SK-N-SH treated with all-trans-retinoic acid at 6 μM for 48 hours (cell line): ENCODE data around the gene C11orf21.

Source experiments
- ATAC-seq: fragments of 200-7000 bp; cut with Tn5 transposase; 3 replicates; pipeline ENCODE4 v1.9.1; 2020; ENCODE audit warnings: mild to moderate bottlenecking, moderate library complexity
- BACH2 ChIP-seq: fragments of 250-450 bp; sonication (Bioruptor Pico); IDR thresholded peaks from 2 replicates; pipeline ENCODE4 v1.9.0; 2021; ENCODE audit warnings: mild to moderate bottlenecking, borderline replicate concordance
- CSDC2 ChIP-seq: fragments of 250-450 bp; sonication (Bioruptor Pico); IDR thresholded peaks from 2 replicates; pipeline ENCODE4 v1.5.0; 2020; ENCODE audit warnings: mild to moderate bottlenecking, moderate library complexity
- GLIS3 ChIP-seq: fragments of 250-450 bp; sonication (Bioruptor Pico); IDR thresholded peaks from 2 replicates; pipeline ENCODE4 v1.5.0; 2020; ENCODE audit warnings: mild to moderate bottlenecking, moderate library complexity
- OSR1 ChIP-seq: fragments of 250-450 bp; sonication (Bioruptor Pico); IDR thresholded peaks from 2 replicates; pipeline ENCODE4 v1.8.0; 2022; ENCODE audit warnings: moderate library complexity, mild to moderate bottlenecking, inconsistent platforms
- PPARA ChIP-seq: fragments of 250-450 bp; sonication (Bioruptor Pico); IDR thresholded peaks from 2 replicates; pipeline ENCODE4 v1.5.0; 2020; ENCODE audit warnings: mild to moderate bottlenecking, borderline replicate concordance
- RARB ChIP-seq: fragments of 250-450 bp; sonication (Bioruptor Pico); IDR thresholded peaks from 2 replicates; pipeline ENCODE4 v1.8.0; 2021; ENCODE audit warnings: mild to moderate bottlenecking, moderate library complexity
- SNAI2 ChIP-seq: fragments of 250-450 bp; sonication (Bioruptor Pico); IDR thresholded peaks from 2 replicates; pipeline ENCODE4 v1.5.0; 2020; ENCODE audit warnings: mild to moderate bottlenecking, moderate library complexity
- TCF4 ChIP-seq: fragments of 250-450 bp; sonication (Bioruptor Pico); IDR thresholded peaks from 2 replicates; pipeline ENCODE4 v1.8.0; 2021; ENCODE audit warnings: mild to moderate bottlenecking, moderate library complexity, borderline replicate concordance
- TOX ChIP-seq: fragments of 250-450 bp; sonication (Bioruptor Pico); IDR thresholded peaks from 2 replicates; pipeline ENCODE4 v1.8.0; 2021; ENCODE audit warnings: mild to moderate bottlenecking, moderate library complexity, borderline replicate concordance
- ZC3H10 ChIP-seq: fragments of 250-450 bp; sonication (Bioruptor Pico); IDR thresholded peaks from 2 replicates; pipeline ENCODE4 v1.5.1; 2021; ENCODE audit warnings: mild to moderate bottlenecking, moderate library complexity
- ZFP3 ChIP-seq: fragments of 250-450 bp; sonication (Bioruptor Pico); IDR thresholded peaks from 2 replicates; pipeline ENCODE4 v1.5.0; 2020; ENCODE audit warnings: mild to moderate bottlenecking, moderate library complexity
- ZFP30 ChIP-seq: fragments of 450-650 bp; formaldehyde crosslinking; IDR thresholded peaks from 2 replicates; pipeline ENCODE4 v1.5.0; 2022; ENCODE audit warnings: mild to moderate bottlenecking, moderate library complexity
- ZNF565 ChIP-seq: fragments of 450-650 bp; formaldehyde crosslinking; conservative IDR thresholded peaks from 2 replicates; pipeline ENCODE4 v1.5.0; 2020; ENCODE audit warnings: low read depth, mild to moderate bottlenecking, moderate library complexity
- ZNF70 ChIP-seq: fragments of 450-650 bp; formaldehyde crosslinking; IDR thresholded peaks from 2 replicates; pipeline ENCODE4 v1.5.0; 2020; ENCODE audit warnings: mild to moderate bottlenecking, moderate library complexity
- TF ChIP-seq, protein P1 (sequence below): fragments of 250-450 bp; sonication (Bioruptor Pico); IDR thresholded peaks from 2 replicates; pipeline ENCODE4 v1.5.1; 2021; ENCODE audit warnings: mild to moderate bottlenecking, moderate library complexity
- TF ChIP-seq, protein P2 (sequence below): fragments of 250-450 bp; sonication (Bioruptor Pico); IDR thresholded peaks from 2 replicates; pipeline ENCODE4 v1.5.0; 2020; ENCODE audit warnings: mild to moderate bottlenecking, moderate library complexity
- TF ChIP-seq, protein P3 (sequence below): fragments of 250-450 bp; sonication (Bioruptor Pico); IDR thresholded peaks from 2 replicates; pipeline ENCODE4 v1.8.0; 2020; ENCODE audit warnings: mild to moderate bottlenecking, moderate library complexity, borderline replicate concordance
- TF ChIP-seq, protein P4 (sequence below): fragments of 250-450 bp; sonication (Bioruptor Pico); IDR thresholded peaks from 2 replicates; pipeline ENCODE4 v1.8.0; 2021; ENCODE audit warnings: low read depth, mild to moderate bottlenecking, moderate library complexity, borderline replicate concordance

Gene C11orf21

DNA sequence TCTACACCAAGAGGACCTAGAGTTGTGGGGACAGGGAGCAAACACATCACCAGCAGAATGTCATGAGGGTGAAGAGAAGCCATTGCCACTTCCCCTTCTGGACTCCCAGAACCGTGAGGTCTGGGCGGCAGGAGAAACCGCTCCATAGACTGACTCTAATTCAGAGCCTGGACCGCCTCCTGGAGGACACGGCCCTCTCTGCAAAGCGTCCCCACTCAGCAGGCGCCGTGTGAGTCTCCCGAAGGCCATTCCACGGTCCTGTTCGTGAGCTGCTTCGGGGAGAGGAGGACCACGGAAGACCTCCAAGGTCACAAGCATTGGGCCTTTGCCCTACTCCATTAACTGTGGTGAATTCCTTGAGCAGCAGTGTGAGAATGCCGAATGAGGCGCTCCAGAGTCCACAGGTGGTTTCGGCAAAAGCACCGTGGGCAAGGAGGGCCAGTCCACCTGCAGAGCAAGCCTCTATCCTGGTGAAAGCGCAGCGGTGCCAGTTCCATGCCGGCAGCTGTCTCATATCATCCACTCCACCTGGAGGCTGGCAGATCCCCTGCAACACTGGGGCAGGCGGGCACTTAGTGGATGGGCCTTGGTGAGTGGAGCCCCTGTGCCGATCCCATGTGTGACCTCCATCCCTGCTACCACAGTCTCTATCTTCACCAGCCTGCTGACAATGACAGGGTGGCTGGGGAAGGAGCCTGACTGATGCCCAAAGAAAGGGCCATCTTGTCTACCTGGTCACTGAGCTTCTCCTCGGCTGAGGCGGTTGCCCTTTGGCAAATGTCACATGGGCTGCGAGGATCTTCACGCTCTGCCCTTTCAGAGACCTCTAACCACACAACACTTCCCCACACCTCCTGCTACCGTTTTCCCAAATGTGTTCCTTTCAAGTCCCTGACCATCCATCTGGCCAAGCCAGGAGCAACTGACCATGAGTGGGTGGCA lies 7.5 kb downstream of the C11orf21 start:
- TF ChIP-seq, protein P1, sequence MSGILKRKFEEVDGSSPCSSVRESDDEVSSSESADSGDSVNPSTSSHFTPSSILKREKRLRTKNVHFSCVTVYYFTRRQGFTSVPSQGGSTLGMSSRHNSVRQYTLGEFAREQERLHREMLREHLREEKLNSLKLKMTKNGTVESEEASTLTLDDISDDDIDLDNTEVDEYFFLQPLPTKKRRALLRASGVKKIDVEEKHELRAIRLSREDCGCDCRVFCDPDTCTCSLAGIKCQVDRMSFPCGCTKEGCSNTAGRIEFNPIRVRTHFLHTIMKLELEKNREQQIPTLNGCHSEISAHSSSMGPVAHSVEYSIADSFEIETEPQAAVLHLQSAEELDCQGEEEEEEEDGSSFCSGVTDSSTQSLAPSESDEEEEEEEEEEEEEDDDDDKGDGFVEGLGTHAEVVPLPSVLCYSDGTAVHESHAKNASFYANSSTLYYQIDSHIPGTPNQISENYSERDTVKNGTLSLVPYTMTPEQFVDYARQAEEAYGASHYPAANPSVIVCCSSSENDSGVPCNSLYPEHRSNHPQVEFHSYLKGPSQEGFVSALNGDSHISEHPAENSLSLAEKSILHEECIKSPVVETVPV (CRISPR knock-in tag) = no peak
- TF ChIP-seq TOX (CRISPR knock-in tag) (no peak), TCF4 (CRISPR knock-in tag) (no peak), SNAI2 (CRISPR knock-in tag) (no peak), OSR1 (CRISPR knock-in tag) (no peak), ZC3H10 (CRISPR knock-in tag) (no peak), ZNF70 (CRISPR knock-in tag) (no peak), ZFP3 (CRISPR knock-in tag) (no peak), CSDC2 (CRISPR knock-in tag) (no peak), RARB (CRISPR knock-in tag) (no peak), BACH2 (no peak), ZNF565 (CRISPR knock-in tag) (no peak)
- TF ChIP-seq, protein P2, sequence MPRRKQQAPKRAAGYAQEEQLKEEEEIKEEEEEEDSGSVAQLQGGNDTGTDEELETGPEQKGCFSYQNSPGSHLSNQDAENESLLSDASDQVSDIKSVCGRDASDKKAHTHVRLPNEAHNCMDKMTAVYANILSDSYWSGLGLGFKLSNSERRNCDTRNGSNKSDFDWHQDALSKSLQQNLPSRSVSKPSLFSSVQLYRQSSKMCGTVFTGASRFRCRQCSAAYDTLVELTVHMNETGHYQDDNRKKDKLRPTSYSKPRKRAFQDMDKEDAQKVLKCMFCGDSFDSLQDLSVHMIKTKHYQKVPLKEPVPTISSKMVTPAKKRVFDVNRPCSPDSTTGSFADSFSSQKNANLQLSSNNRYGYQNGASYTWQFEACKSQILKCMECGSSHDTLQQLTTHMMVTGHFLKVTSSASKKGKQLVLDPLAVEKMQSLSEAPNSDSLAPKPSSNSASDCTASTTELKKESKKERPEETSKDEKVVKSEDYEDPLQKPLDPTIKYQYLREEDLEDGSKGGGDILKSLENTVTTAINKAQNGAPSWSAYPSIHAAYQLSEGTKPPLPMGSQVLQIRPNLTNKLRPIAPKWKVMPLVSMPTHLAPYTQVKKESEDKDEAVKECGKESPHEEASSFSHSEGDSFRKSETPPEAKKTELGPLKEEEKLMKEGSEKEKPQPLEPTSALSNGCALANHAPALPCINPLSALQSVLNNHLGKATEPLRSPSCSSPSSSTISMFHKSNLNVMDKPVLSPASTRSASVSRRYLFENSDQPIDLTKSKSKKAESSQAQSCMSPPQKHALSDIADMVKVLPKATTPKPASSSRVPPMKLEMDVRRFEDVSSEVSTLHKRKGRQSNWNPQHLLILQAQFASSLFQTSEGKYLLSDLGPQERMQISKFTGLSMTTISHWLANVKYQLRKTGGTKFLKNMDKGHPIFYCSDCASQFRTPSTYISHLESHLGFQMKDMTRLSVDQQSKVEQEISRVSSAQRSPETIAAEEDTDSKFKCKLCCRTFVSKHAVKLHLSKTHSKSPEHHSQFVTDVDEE (CRISPR knock-in tag) = no peak
- TF ChIP-seq, protein P3, sequence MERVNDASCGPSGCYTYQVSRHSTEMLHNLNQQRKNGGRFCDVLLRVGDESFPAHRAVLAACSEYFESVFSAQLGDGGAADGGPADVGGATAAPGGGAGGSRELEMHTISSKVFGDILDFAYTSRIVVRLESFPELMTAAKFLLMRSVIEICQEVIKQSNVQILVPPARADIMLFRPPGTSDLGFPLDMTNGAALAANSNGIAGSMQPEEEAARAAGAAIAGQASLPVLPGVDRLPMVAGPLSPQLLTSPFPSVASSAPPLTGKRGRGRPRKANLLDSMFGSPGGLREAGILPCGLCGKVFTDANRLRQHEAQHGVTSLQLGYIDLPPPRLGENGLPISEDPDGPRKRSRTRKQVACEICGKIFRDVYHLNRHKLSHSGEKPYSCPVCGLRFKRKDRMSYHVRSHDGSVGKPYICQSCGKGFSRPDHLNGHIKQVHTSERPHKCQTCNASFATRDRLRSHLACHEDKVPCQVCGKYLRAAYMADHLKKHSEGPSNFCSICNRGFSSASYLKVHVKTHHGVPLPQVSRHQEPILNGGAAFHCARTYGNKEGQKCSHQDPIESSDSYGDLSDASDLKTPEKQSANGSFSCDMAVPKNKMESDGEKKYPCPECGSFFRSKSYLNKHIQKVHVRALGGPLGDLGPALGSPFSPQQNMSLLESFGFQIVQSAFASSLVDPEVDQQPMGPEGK (CRISPR knock-in tag) = no peak
- TF ChIP-seq, all 23 proteins: peak for 0
- no peak for ATAC-seq

DNA sequence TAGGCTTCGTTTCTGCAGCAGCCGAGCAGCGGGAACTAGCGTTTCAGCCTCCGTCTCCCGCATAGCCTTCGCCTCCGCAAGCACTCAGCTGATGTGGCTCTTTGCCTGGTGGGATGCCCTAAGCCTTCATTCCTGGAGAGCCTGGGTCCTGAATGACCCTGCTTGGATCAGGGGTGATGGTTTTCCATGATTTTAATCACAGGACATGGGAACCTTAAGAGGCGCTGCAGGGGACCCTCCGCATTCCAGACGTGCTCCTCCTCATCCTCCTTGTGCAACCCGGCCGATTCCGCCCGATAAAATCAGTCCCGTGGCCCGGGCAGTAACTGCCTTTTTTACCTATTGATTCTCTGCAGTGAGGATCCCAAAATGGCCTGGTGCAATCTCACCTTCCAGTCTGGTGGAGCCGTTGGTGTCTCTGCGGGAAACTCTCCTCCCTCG lies 8.2 kb downstream of the C11orf21 start:
- TF ChIP-seq, protein P1 (CRISPR knock-in tag) = no peak
- TF ChIP-seq, protein P3 (CRISPR knock-in tag) = no peak
- TF ChIP-seq SNAI2 (CRISPR knock-in tag) = no peak
- TF ChIP-seq GLIS3 (CRISPR knock-in tag) = no peak
- no peak for TF ChIP-seq ZC3H10 (CRISPR knock-in tag)
- no peak for TF ChIP-seq ZFP3 (CRISPR knock-in tag)
- TF ChIP-seq CSDC2 (CRISPR knock-in tag) = no peak
- TF ChIP-seq, protein P2 (CRISPR knock-in tag) = no peak
- no peak for TF ChIP-seq RARB (CRISPR knock-in tag)
- no peak for TF ChIP-seq PPARA (CRISPR knock-in tag)
- no peak for TF ChIP-seq TCF4 (CRISPR knock-in tag)
- TF ChIP-seq ZFP30 (CRISPR knock-in tag) = no peak
- TF ChIP-seq, protein P4, sequence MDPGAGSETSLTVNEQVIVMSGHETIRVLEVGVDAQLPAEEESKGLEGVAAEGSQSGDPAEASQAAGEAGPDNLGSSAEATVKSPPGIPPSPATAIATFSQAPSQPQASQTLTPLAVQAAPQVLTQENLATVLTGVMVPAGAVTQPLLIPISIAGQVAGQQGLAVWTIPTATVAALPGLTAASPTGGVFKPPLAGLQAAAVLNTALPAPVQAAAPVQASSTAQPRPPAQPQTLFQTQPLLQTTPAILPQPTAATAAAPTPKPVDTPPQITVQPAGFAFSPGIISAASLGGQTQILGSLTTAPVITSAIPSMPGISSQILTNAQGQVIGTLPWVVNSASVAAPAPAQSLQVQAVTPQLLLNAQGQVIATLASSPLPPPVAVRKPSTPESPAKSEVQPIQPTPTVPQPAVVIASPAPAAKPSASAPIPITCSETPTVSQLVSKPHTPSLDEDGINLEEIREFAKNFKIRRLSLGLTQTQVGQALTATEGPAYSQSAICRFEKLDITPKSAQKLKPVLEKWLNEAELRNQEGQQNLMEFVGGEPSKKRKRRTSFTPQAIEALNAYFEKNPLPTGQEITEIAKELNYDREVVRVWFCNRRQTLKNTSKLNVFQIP (CRISPR knock-in tag) = no peak
- TF ChIP-seq, all 23 proteins: peak for 0
- ATAC-seq = no peak
